LoVo (cell line): ENCODE data around the gene OSTN.
A peak's percentile ranks its signal among the peaks of the same experiment; 100 is the strongest.
"Not testable (repeated sequence)": the region's sequence is repeated elsewhere in the genome, so short reads cannot be mapped to it uniquely, and the experiment has no call there.

Experiments
- DNase-seq: peaks from one replicate; pipeline ENCODE4 v3.0.0-alpha.2; 2016; ENCODE audit warnings: low spot score

OSTN gene

GRCh38 chr3:191235331-191236314, 36.6 kb downstream of the OSTN start:
- no peak for DNase-seq

DNA sequence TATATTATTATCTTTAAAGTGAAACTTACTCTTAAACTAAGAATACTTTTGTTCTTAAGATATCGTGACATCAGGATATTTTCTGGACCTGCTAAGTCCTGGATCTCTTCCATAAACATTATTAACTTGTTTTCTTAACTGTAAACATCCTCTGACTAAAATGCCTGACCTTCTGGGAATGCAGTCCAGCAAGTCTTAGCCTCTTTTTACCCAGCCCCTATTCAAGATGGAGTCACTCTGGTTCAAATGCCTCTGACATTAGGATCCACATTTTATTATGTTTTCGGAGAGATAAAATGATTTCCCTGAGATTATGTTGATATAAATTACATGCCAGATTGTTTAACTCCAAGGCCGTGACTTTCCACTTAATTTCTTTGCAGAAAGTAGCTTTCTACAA, 37.6 kb downstream of the OSTN start:
- no peak for DNase-seq

DNA sequence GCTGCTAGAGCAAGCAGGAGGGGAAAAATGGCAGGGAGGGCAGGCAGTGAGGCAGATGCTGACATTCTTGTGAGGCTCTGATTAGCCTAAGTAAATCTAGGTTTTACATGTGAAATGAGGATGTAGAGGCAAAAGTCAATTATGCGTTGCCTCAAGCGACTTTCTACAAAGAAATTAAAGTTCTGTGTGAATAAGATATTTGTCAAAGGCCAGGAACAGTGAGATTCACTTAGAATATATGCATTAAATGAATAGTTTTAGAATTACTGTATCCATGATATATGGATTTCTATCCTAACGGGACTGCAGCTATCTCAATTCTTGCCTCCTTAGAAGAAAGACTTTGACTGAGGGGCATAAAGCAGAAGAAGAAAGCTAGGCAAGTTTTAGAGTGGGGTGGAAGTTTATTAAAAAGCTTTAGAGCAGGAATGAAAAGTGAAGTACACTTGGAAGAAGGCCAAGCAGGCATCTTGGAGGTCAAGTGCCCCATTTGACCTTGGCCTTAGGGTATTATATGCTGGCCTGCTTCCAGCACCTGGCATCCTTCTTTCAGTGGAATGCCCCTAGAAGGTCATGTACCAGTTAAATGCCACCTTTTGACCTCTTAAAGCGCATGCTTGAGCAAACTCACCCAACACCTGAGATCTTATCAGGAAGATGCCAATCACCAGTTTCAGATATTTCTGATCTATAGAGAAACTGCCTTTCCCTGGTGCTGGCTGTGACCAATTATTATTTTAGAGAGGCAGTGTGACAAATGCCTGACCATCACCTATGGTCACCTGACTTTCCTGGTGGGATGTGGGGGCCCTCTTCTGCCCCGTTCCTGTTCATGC, 38.2 kb downstream of the OSTN start:
- no peak for DNase-seq

DNA sequence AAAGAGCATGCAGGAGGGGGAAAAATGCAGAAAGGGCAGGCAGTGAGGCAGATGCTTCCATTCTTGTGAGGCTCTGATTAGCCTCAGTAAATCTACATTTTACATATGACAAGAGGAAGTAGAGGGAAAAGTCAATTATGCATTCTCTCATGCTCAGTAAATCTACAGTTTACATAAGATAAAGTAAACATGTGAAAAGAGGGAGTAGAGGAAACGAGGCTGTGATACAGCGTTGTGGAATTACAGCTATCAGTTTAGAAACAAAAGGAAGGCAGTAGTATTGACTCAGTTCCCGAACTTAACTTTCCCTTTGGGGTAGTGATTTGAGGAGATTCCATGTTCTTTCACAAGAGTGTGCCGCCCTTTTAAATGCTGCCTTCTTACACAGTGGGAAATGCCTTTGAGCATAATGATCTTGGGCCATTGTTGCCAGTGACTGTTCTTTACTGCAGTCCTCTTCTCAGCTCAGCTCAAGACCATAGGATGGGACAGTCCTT, 39.3 kb downstream of the OSTN start:
- peak; percentile 22 for DNase-seq

GRCh38 chr3:191239407-191240031, 40.5 kb downstream of the OSTN start:
- DNase-seq: no peak

GRCh38 chr3:191240486-191240885, 41.4 kb downstream of the OSTN start:
- DNase-seq: no peak

DNA sequence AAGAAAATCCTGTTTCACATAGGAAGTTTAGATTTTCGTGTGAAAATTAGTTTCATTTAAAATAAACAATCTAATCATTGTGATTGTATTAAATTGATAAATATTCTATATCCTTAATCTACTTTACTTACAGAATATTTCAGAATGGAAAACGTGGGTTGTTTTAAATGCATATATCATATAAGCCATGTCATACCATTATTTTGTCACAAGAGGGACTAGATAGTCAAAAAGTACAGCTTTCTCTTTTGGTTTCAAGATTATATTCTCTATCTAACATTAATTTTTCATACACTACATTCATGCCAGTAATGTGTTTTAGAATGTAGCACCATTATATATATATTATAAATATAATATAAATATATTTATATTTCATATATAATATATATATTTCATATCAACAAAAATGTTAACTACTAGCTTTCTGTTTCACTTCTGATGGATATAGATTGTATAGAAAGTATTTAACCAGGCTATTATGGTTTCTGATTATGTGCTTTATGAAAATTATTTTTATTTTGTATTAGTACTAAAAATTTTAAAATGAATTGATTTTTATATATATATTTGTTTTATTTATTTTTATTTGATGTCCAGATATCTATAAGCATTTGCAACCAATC, 45.3 kb downstream of the OSTN start:
- DNase-seq: peak; percentile 13

DNA sequence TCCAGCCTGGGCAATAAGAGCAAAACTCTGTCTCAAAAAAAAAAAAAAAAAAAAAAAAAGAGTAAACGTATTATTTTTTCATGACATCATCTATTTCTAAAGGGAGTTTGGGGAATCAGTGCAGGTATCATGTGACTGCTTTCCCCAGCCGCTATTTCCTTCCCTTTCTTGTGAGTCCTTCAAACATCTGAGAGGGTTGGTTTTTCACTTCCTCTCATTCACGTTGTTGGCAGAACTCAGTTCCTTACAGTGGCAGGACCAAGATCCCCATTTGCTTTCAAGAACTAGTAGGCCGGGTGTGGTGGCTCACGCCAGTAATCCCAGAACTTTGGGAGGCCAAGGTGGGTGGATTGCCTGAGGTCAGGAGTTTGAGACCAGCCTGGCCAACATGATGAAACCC, 47.0 kb downstream of the OSTN start:
- DNase-seq: not testable (repeated sequence)

GRCh38 chr3:191246630-191247029, 47.6 kb downstream of the OSTN start:
- peak; percentile 79 for DNase-seq

GRCh38 chr3:191253089-191253799, 54.2 kb downstream of the OSTN start:
- DNase-seq: no peak

DNA sequence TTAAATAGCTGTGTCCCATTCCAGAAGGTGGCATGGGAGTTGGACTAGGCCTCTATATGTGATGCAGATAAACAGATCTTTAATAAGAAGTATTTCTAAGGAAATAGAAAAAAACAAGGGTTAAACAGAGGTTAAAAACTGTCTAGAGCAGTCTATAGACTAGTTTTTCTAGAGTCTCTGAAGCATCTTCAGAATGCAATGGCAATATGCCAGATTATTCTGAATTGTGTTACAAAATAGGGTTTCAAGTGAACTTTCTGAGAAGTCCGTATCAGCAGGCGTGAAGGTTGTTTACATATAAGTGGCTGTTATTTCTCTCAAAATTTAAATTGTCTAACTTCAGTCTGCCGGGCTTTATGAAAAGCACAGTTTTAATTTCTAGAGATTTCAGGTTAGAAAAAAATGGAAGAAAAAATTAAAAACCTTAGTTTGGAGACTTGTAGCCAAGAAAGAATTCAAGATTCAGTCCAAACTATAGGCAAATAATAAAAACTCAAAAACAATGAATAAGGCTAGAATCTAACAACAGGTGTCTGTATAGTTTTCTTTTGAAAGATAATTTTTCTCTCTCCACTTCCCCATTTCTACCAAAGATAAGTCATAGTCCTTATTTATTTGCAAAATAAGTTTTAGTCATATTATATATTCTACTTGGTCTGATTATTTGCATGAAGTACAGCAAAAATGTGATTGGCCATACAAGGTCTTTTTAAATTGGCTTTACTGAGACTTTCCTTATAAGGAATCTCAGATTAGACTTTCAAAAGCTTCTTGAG, 55.2 kb downstream of the OSTN start:
- no peak for DNase-seq

DNA sequence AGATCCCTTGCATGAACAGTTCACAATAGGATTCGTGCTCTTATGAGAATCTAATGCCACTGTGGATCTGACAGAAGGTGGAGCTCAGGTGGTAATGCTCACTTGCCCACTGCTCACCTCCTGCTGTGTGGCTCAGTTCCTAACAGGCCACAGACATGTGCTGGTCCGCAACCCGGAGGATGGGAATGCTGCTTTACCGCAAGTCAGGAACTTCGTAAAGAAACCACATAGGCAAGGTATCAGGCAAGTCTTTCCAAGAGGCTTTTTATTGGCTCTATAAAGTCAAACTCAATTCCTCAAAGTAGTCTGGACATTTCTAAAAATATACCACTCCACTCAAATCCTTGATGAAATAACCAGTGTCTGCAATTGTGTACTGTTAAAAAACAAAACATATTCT, 56.1 kb downstream of the OSTN start:
- DNase-seq: peak; percentile 32

- no peak for DNase-seq
Observed at GRCh38 chr3:191256405-191256804, 57.4 kb downstream of the OSTN start.

DNA sequence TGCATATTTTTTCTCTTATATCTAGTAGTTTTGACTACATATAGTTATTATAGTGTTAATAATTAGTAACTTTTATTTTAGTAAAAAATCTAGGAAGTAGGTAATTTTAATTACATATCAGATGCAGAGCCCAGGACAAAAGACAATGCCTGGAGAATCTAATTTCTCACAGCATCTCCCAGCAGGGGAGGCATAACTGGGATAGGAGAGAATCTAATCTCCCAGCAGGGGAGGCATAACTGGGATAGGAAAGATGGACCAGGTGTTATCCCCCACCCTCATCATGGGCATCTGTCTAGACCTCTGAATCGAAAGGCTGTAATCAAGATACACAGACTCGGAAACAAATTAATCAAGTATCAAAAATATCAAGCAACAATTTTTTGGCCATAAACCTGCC, 58.2 kb downstream of the OSTN start:
- no peak for DNase-seq

GRCh38 chr3:191259486-191259885, 60.4 kb downstream of the OSTN start:
- no peak for DNase-seq

- DNase-seq: no peak
Observed at GRCh38 chr3:191260431-191261303, 61.6 kb downstream of the OSTN start.

- no peak for DNase-seq
Observed at GRCh38 chr3:191261304-191261638, 62.2 kb downstream of the OSTN start.

- no peak for DNase-seq
Observed at GRCh38 chr3:191262650-191263049, 63.6 kb downstream of the OSTN start.

DNA sequence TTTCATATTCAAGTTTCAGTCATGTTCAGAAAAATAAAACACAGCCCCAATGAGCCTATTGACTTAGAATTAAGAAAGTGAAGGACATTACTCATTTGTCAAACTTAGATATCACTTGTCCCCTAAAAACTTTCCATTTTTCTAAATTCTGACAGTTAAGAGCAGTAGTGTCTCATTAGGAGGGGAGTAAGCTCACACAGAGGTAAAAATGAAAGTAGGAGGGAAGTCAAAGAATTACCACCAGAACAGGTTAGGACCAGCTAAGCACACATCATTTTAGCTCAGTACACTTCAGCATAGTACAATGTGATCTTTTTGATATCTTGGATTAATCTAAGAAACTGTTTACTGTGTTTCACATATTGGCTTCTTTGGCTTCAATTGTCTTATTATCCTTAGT, 64.3 kb downstream of the OSTN start:
- DNase-seq: no peak

GRCh38 chr3:191263850-191264249, 64.8 kb downstream of the OSTN start:
- DNase-seq: no peak
